NOMO-1 (cell line): ENCODE measurements around the gene ZNF48.

Experiments used
- DNase-seq, 2 experiments: peaks; one replicate each; lab custom pipeline; 2025; ENCODE audit not compliant: unreplicated experiment in 2 of 2; lab: John Stamatoyannopoulos, UW

Gene ZNF48

GRCh38 chr16:30395155-30395991 is at the start of gene ZNF48:
ZNF48 (plus strand) TSS chr16:30395420; CDS start chr16:30395795, 375 bp downstream.
- DNase-seq: peak; percentile 84 to 89

GRCh38 chr16:30346286-30346685 is 48.9 kb upstream of the ZNF48 start:
- DNase-seq: no peak

- no peak for DNase-seq
Measured at GRCh38 chr16:30348113-30348512, 47.1 kb upstream of the ZNF48 start.

- DNase-seq: no peak
Measured at GRCh38 chr16:30348929-30349328, 46.3 kb upstream of the ZNF48 start.

- peak in 1 of 2 experiments; percentile 36 for DNase-seq
Measured at GRCh38 chr16:30349675-30350074, 45.5 kb upstream of the ZNF48 start.

GRCh38 chr16:30350134-30350871 is 44.9 kb upstream of the ZNF48 start:
- DNase-seq: peak; percentile 20 to 63

- DNase-seq: no peak
Measured at GRCh38 chr16:30351001-30351441, 44.2 kb upstream of the ZNF48 start.

GRCh38 chr16:30351586-30352419 is 43.4 kb upstream of the ZNF48 start:
- DNase-seq: no peak

- no peak for DNase-seq
Measured at GRCh38 chr16:30352488-30353401, 42.5 kb upstream of the ZNF48 start.

- DNase-seq: no peak
Measured at GRCh38 chr16:30353438-30354129, 41.6 kb upstream of the ZNF48 start.

GRCh38 chr16:30354423-30355143 is 40.6 kb upstream of the ZNF48 start:
- DNase-seq: peak in 1 of 2 experiments; percentile 27

- DNase-seq: peak; percentile 93 to 97
Measured at GRCh38 chr16:30355144-30355953, 39.9 kb upstream of the ZNF48 start, which contains the start of gene CD2BP2. CD2BP2 (minus strand) TSS chr16:30355308; CDS start chr16:30354681, 627 bp downstream.

GRCh38 chr16:30355954-30356308 is 39.3 kb upstream of the ZNF48 start:
- DNase-seq: no peak

GRCh38 chr16:30356401-30357084 is 38.7 kb upstream of the ZNF48 start:
- DNase-seq: no peak

GRCh38 chr16:30357085-30357714 is 38.0 kb upstream of the ZNF48 start:
- no peak for DNase-seq

GRCh38 chr16:30357715-30358576 is 37.3 kb upstream of the ZNF48 start:
- no peak for DNase-seq
